Stimulated activated CD4-positive, alpha-beta T cell treated with anti-CD3 and anti-CD28 coated beads, TNF-alpha, amount 100 ng/mL, for 1 hour (primary cell): ENCODE data around the gene CCNB1.
"Not testable (repeated sequence)": the region's sequence is repeated elsewhere in the genome, so short reads cannot be mapped to it uniquely, and the experiment has no call there.

ENCODE experiments used
- DNase-seq, 3 donors: peaks; one replicate each; pipeline ENCODE4 v3.0.0-alpha.2; 2020; ENCODE audit warnings: low read depth in 3 of 3, low spot score in 1 of 3

Gene CCNB1

GRCh38 chr5:69166686-69167492 is at the start of gene CCNB1:
Gene CCNB1, plus strand, starts transcription at chr5:69167150. Its CDS starts 113 bp downstream, at chr5:69167263.
- DNase-seq, result peak; percentile 87 to 93 (median 91)

- no peak for DNase-seq
These were observed 37.5 kb upstream of the CCNB1 start for GRCh38 chr5:69129413-69129812.

GRCh38 chr5:69130241-69130640 is 36.7 kb upstream of the CCNB1 start:
- DNase-seq, result no peak

- DNase-seq, result no peak
These were observed 35.6 kb upstream of the CCNB1 start for GRCh38 chr5:69131304-69131703.

- no peak for DNase-seq
These were observed 32.8 kb upstream of the CCNB1 start for GRCh38 chr5:69134126-69134525.

GRCh38 chr5:69136293-69136692 is 30.7 kb upstream of the CCNB1 start:
- no peak for DNase-seq

- not testable (repeated sequence) for DNase-seq
These were observed 29.7 kb upstream of the CCNB1 start for GRCh38 chr5:69137208-69137607.

GRCh38 chr5:69137807-69138206 is 29.1 kb upstream of the CCNB1 start:
- no peak for DNase-seq

- DNase-seq, result no peak
These were observed 28.2 kb upstream of the CCNB1 start for GRCh38 chr5:69138766-69139165.

- not testable (repeated sequence) for DNase-seq
These were observed 26.7 kb upstream of the CCNB1 start for GRCh38 chr5:69140239-69140638.

- DNase-seq, result no peak
These were observed 26.1 kb upstream of the CCNB1 start for GRCh38 chr5:69140827-69141226.

- not testable (repeated sequence) for DNase-seq
These were observed 18.4 kb upstream of the CCNB1 start for GRCh38 chr5:69148576-69148975.

- no peak for DNase-seq
These were observed 17.8 kb upstream of the CCNB1 start for GRCh38 chr5:69148981-69149675.

GRCh38 chr5:69149676-69150010 is 17.3 kb upstream of the CCNB1 start:
- DNase-seq, result no peak

- DNase-seq, result no peak
These were observed 14.2 kb upstream of the CCNB1 start for GRCh38 chr5:69152731-69153130.

- DNase-seq, result no peak
These were observed 10.5 kb upstream of the CCNB1 start for GRCh38 chr5:69156456-69156855.

GRCh38 chr5:69158039-69158438 is 8.9 kb upstream of the CCNB1 start:
- DNase-seq, result no peak

- DNase-seq, result no peak
These were observed 6.3 kb upstream of the CCNB1 start for GRCh38 chr5:69160651-69161050.

- no peak for DNase-seq
These were observed 524 bp downstream of the CCNB1 start for GRCh38 chr5:69167493-69167855.

GRCh38 chr5:69167929-69168328 is 979 bp downstream of the CCNB1 start:
- DNase-seq, result no peak

GRCh38 chr5:69170495-69170894 is 3.5 kb downstream of the CCNB1 start:
- DNase-seq, result no peak

- no peak for DNase-seq
These were observed 4.0 kb downstream of the CCNB1 start for GRCh38 chr5:69170969-69171368.
